Stimulated activated CD8-positive, alpha-beta memory T cell treated with anti-CD3 and anti-CD28 coated beads, Interleukin-15, amount 100 ng/mL, for 1 hour (primary cell): ENCODE measurements around the gene SMKR1.
"Not testable (repeated sequence)": the region's sequence is repeated elsewhere in the genome, so short reads cannot be mapped to it uniquely, and the experiment has no call there.

Source experiments
- DNase-seq: peaks from one replicate; pipeline ENCODE4 v3.0.0-alpha.2; 2020; ENCODE audit warnings: low read depth

The SMKR1 gene

DNA sequence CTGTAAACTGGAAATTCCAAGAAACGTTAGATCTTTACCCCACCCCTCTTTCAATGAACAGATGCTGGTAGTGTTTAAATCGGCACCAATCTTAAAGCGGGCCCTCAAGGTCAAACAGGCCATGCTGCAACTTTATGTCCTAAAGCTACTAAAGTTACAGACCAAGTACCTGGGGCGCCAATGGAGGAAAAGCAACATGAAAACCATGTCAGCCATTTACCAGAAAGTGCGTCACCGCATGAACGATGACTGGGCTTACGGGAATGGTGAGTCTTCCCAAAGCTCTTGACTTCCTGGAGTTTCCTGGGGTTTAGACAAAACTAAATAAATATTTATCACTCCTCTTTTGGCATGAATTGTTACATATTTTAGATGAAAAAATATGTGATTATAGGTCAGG, 19.6 kb upstream of the SMKR1 start:
- no peak for DNase-seq

DNA sequence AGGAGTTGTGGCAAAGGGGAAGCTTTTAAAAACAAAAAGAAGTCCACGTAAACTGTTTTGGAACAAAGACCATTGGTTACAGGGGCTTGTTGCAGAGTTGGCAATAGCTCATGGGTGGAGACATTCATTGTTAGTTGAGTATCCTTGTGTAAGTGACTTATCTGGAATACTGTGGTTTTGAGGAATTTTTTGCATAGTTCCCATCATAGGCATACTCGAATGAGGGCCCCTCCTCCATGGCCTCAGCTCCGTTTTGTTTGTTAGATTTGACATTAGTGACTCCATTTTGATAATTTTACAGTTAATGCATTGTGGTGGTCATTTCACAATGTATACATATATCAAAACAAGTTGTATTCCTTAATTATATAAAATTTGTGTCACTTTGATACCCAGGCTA, 12.8 kb upstream of the SMKR1 start:
- DNase-seq = no peak

DNA sequence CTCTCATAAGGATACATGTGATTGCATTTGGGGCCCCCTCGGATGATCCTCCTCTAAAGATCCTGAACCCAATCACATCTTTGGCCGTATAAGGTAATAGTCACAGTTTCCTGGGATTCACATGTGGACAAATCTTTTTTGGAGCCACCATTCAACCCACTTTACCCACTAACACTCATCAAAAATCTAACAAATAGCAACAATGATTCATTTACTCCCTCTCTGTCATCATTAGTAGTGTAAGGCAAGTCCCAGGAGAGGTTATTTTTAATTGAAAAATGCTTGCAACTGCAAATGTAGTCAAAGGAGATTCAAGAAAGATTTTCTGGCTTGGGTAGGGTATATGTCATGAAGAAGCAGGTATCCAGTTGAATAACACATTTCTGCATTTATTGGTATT, 9.9 kb upstream of the SMKR1 start:
- DNase-seq = no peak

DNA sequence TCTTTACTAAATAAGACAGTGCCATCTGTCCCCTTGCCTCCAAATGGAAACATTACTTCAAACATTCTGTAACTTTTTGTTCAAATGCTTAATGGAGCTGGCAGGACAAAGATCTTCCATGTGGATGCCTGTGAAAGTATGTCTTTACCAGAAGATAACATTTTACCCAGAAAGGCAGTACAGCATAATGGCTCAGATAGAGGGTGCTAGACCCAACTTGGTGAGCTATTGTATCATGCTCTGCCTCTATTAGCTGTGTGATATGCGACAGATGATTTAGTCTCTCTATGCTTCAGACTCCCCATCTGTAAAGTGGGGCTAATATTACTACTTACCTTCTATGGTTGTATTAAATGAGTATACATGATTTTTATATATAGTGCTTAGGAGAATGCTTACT, 8.8 kb upstream of the SMKR1 start:
- no peak for DNase-seq

DNA sequence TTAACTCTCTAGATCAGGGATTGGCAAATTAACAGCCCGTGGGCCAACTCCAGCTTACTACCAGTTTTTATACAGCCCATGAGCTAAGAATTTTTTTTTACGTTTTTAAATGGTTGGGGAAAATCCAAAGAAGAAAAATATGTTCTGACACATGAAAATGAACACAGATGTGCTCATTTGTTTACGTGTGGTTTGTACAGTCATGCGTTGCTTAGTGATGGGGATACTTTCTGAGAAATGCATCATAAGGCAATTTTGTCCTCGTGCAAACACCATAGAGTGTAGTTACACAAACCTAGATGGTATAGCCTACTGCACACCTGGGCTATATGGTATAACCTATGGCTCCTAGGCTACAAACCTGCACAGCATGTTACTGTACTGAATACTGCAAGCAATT, 8.3 kb upstream of the SMKR1 start:
- no peak for DNase-seq

DNA sequence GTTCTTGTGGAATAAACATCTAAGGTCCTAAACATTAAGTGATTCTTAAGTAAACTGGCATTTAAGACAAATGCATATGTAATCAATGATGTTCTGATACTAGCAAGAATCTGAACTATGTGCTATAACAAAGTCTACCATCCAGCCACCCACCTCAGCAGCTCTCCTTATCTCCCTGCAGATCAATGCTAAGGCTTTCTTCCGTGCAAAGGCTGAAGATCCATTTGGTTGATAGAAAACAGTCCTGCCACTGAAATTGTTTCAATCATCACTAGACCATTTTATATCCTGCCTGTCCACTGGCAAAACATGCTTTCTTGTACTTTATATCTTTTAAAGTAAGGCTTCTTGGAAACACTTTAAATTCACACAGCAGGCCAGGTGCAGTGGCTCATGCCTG, 6.3 kb upstream of the SMKR1 start:
- DNase-seq = no peak

DNA sequence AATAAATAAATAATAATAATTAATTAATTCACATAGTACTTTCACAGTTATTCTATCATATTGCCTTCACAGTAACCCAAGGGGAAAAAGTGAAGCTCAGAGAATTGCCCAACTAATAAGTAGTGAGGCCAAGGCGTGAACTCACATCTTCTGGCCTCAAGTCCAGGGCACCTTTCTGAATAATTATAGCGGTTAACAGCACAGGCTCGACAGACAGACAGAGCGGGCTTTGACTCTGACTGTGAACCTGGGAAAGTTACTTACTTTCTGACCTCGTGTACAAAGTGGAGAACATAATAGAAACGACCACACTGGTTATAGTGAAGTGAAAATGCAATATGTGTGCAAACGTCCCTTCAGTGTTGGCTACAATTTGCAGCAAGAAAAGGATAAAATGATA, 5.7 kb upstream of the SMKR1 start:
- no peak for DNase-seq

DNA sequence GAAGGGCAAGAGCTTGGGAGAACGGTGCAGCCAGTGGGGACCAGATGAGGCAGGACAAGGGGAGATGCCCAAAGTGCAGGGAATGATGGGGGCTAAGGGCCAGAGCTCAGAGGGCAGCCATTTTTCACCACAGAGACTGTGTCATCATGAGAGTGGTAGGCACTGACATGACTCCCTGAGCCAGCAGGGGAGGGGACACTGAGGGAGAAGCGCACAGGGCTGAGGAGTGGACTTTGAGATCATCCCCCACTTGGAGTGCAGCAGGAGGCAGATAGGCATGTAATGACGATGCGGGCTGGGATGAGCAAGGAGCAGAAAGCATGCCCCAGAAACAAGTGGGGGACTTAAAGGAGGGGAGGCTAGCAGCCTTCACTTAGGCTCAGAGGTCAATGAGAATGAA, 5.2 kb upstream of the SMKR1 start:
- no peak for DNase-seq

DNA sequence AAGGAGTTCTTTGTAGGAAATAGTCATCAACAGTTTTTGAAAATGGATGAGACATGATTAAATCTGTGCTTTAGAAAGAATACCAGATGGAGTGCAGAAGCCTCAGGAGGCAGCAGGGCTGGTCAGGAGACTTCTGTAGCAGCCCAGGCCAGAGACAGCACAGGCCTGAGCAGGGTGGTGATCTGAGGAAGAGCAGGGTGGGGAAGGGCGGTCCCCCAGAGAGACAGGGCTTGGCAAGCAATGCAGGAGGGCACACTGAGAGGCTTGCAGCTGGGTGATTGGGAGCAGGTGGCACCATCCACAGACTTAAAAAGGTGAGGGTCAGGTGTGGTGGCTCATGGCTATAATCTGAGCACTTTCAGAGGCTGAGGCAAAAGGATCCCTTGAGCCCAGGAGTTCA, 4.3 kb upstream of the SMKR1 start:
- no peak for DNase-seq

DNA sequence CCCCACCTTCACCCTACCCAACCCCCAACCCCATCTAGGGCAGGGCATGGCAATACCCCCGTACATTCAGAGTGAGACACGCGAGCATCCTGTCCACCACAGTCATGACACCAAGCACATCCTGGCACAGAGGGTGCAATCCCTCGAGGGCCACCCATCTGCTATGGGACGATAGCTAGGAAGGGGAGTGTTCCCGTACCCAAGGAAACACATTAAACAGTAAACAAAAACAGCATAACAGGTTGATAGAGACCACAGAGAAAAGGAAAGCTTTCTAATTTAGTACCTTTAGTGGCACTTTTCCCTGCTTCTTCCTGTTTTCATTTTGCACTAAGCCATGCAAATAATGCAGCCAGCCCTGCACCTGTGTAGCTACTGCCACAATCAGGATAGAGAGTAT, 2.3 kb upstream of the SMKR1 start:
- no peak for DNase-seq

DNA sequence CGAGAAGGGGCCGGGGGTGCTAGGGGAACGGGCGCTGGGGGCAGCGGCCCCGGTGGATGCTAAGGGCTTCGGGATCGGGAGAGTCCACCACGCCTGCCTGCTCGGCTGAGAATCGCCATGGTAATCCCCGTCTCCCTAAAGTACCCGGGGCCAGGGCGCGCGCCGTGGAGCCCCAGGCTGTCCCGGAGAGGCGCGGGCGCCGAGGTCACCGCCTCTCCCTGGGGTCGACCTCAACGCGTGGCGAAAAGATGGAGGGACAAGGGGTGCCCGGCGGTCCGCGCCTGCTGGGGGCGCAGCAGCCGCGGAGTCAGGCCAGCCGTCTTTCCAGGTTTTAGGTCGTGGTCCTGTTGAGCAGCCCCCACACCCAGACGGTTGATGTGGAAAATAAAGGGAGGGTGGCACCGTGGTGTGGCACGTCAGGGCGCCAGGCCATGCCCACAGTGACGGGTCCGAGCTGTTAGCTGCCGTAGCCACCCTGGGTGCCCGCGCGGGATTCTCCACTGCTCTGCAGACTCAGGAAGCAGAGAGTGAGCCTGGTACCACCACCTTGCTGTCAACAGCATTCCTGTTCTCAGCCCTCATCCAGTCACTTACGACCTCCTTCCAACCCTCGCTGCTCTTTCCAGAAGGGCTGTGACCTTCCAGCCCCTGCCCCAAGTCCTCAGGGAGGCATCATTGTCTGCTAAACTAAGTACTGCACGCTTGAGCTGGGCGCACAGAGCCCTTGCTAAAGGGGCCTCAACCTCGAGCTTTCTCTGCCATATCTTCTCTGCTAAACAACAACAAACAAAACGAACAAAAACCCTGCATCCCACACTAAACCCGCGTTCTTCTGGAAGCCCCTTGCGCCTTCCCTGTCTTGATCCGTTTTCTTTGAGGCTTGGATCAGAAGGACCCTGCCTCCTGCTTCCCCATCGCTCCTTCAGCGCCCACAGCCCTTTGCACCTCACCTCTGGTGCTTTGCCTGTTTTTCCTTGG, 666 bp downstream of the SMKR1 start:
- no peak for DNase-seq

DNA sequence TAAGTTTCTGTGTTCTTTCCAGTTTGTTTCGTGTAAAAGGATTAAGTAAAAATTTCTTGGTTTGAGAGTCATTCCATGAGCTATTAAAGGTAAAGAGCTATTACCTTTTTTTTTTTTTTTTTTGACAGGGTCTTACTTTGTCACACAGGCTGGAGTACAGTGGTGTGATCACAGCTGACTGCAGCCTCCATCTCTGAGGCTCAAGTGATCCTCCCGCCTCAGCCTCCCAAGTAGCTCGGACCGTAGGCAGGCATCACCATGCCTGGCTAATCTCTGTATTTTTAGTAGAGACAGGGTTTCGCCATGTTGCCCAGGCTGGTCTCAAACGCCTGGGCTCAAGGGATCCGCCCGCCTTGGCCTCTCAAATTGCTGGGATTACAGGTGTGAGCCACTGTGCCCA, 1.4 kb downstream of the SMKR1 start:
- no peak for DNase-seq

DNA sequence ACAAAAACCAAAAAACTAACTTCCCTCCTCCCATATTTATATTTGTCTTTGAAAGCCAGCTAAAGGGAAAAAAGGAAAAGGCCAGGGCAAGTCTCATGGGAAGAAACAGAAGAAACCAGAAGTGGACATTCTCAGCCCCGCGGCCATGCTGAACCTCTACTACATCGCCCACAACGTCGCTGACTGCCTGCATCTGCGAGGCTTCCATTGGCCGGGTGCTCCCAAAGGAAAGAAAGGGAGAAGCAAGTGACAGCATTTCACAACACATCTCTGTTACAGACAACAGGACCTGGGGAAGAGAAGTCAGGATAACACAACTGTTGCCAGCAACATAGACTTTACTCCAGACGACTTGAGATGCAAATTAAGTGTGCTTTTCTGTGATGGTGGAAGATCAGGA, 9.9 kb downstream of the SMKR1 start:
- DNase-seq = no peak

DNA sequence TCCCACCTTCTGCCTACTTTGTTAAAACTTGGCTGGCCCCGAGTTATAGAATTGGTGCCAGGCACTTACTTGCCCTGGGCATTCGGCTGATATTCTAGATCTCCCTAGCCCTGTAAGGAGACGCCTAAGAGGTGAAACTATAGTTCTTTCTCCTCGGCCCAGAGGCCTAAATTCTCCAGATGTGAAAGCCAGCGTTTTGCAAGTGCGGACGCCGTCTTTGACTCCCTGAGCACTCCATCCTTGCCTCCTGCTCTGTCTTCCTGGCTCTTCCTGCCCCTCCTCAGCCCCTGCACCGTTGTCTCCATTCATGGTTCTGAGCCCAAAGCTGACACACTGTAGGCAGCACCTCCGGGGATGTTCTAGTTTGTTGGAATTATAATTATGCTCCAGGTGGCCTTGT, 11.2 kb downstream of the SMKR1 start:
- no peak for DNase-seq

DNA sequence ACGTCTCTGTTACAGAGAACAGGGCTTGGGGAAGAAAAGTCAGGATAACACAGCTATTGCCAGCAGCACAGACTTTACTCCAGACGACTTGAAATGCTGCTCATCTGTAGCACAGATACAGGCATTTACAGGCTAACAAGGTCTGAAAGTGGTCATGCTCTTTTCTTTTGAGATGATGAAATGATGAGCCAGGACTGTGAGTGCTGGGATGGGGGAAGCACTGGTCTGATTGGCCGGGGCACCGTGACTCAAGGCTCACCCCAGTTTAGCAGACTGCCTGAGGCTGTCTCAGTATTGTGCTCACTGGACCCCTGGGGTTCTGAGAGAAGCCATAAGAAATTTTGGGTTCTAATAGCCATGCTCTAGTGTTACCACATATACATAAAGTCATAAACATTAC, 12.4 kb downstream of the SMKR1 start:
- no peak for DNase-seq

DNA sequence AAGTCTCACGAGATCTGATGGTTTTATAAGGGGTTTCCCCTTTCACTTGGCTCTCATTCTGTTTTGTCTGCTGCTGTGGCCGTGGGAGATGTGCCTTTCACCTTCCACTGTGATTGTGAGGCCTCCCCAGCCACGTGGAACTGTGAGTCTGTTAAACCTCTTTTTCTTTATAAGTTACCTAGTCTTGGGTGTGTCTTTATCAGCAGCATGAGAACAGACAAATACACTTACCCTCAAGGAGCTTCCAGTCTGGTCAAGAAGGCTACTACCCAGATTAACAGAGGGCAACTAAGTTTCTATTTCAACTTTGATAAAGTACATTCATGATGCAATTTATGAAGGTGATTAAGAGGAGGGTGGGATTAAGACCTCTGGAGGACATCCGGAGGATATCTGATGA, 13.1 kb downstream of the SMKR1 start:
- no peak for DNase-seq

DNA sequence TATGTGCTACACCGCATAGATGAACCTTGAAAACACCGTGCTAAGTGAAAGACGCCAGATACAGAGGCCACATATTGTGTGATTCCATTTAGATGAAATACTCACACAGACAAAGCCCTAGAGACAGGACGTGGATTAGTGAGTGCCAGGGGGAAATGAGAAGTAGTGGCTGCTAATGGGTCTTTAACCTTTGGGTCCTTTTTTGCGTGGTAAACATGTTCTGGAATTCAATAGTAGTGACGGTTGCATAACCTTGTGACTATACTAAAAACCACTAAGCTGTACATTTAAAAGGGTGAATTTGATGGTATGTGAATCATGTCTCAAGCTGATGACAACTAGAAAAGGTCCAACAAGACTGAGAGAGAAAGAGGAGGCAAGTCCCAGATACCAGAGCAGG, 15.6 kb downstream of the SMKR1 start:
- no peak for DNase-seq

DNA sequence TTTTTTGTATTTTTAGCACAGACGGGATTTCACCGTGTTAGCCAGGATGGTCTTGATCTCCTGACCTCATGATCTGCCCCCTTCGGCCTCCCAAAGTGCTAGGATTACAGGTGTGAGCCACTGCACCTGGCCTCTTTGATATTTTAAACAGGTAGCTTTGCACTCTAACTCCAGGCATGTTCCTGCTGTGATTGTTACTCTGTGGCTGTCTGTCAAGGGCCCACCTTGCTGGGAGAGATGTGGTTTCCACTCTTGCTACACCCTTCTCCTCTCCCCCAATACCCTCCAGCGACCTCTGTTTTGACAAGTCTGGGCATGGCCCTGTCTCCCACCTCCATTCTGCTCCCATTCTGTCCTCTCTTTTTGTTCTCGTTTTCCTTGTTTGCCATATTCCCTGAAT, 17.1 kb downstream of the SMKR1 start:
- no peak for DNase-seq

DNA sequence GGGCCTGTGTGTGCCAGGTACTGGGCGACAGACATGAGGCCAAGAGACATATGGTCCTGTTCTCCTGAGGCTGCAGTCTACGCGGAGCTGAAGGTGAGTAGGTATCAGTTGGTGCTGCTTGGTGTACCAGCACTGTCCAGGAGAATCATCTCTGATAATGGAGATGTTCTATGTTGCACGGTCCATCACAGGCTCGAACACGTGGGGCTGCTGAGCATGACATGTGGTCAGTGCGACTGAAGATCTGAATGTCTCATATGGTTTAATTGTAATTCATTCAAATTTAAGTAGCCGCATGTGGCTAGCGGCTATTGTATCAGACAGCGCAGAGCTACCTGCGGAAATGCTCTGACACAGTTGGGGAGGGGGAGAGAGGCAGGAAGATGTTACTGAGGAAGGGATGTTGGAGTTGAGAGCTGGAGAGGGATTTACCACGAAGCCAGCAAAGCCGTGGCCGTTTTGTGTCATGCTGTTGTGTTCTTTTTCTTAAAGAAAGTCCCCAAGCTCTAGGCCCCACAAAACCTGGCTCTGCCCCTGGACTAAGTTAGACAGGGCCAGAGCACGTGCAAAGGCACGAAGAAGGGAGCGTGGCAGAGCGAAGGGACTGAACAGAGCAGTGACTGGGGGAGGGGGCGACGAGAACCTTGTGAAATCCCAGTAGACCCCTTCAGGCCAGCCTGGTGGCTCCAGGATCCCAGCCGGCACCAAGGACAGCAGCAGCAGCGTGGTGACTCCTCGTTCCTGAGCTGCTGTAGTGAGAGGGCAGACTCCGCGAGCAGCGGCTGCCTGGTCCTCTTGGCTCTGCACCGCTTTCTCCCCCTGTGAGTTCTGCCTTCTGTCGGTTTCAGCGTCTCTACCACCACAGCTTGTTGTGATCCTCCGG, 20.0 kb downstream of the SMKR1 start:
- no peak for DNase-seq

DNA sequence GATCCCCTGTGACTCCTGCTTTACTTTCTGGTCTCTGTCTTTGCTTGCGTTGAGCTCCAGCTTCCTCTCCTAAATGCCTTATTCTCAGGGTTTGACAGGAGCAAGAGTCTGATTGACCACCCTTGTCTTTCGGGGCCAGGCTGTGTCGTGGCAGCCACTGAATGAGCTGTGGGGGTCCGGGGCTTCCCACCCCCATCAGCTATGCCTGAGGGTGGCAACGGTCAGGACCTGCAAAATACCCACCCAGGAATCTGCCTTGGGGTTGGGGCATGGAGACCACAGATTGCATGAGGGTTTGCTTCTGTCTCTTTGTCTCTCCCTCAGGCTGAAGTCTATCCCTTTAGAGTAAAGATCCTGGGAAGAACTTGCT, 20.6 kb downstream of the SMKR1 start:
- no peak for DNase-seq

DNA sequence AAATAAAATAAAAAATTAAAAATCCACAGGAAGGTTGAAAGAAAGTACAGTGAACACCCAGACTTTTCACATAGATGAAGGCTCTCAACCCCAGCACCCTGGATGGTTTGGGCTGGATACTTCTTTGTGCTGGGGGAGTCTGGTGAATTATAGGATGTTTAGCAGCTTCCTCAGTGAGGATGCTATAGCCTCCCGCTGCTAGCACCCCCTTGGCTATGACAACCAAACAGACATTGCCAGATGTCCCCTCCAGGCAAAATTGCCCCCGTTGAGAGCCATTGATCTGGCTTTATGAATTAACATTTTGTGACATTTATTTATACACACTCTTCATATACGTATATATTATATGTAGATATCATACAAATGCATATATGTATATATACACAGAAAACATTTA, 21.6 kb downstream of the SMKR1 start:
- DNase-seq = no peak

DNA sequence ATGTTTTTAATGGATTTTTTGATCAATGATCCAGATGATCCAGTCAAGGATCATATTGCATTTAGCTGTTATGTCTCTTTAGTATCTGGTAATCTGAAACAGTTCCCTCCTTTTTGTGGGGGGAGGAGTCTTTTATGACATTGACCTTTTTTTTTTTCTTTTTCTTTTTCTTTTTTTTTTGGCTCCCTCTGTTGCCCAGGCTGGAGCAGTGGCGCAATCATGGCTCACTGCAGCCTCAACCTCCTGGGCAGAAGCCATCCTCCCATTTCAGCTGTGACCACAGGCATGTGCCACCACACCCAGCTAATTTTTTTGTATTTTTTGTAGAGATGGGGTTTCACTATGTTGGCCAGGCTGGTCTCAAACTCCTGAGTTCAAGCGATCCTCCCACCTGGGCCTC, 22.1 kb downstream of the SMKR1 start:
- DNase-seq = not testable (repeated sequence)

DNA sequence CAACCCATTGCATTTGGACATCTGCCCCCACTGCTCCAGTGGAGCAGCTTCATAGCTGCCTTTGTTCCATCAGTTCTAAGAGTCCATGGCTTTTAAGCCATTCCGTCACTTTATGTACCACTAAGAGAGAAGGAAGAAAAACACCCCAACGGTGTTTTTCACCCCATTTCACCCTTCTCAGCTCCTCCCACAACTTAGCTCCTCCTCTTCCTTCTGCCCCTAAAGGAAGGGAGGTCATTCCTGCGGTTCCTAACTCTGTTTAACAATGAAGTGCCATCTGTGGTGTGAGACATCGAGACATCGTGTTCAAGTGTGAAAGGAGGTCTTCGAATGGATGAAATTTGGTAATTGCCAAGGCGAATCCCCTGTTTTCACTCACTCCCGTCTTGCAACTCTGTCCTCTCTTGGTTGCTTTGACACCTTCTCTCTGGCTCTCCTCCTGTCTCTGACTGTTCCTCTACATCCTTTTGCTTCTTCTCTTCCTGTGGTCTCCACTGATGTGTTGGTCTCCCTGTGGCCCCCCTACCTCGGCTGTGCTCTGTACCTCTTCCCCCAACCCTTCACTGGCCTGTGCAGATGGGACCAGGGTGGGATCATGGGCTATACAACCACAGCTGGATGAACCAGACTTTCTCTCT, 23.0 kb downstream of the SMKR1 start:
- DNase-seq = no peak
